ENCODE data around the gene TMEM132D. TPM values are rescaled to one million over a fixed set of nuclear protein-coding genes. Genes with fewer than 3 reads are reported as not detected.
"Not testable (repeated sequence)": the region's sequence is repeated elsewhere in the genome, so short reads cannot be mapped to it uniquely, and the experiment has no call there.

The TMEM132D gene
- total RNA-seq, 1 experiment from 2014 or later: not detected

GRCh38 chr12:129053232-129053631 lies 850.6 kb downstream of the TMEM132D start:
- H3K4me2 ChIP-seq (ENCODE audit: low read depth, low read length, poor library complexity, severe bottlenecking): no peak overlapping the region
- H3K9me3 ChIP-seq (ENCODE audit: low read length): no peaks in the 10 kb centered on the region; the same call in 1 of the 2 replicates
- DNase-seq: no peak
- no peak overlapping the region for H3K4me3 ChIP-seq (ENCODE audit: low read length)
- H3K27ac ChIP-seq (ENCODE audit: low read length): no peak overlapping the region
- no peaks in the 10 kb centered on the region for H4K20me1 ChIP-seq (ENCODE audit: insufficient read depth, low read depth, low read length)
- H3K36me3 ChIP-seq (ENCODE audit: insufficient read depth, low read length): no peaks in the 10 kb centered on the region
- no peaks in the 10 kb centered on the region for H3K79me2 ChIP-seq (ENCODE audit: low read length)
- no peak overlapping the region for H2AFZ ChIP-seq (ENCODE audit: low read length)
- H3K4me1 ChIP-seq (ENCODE audit: low read length): no peaks in the 10 kb centered on the region
- H3K9me2 ChIP-seq (replicated peaks; ENCODE audit: insufficient read depth, low read length): no peaks in the 10 kb centered on the region
- H3K27me3 ChIP-seq (ENCODE audit: low read length): no peaks in the 10 kb centered on the region
- H3K9ac ChIP-seq (ENCODE audit: low read length): no peak overlapping the region

DNA sequence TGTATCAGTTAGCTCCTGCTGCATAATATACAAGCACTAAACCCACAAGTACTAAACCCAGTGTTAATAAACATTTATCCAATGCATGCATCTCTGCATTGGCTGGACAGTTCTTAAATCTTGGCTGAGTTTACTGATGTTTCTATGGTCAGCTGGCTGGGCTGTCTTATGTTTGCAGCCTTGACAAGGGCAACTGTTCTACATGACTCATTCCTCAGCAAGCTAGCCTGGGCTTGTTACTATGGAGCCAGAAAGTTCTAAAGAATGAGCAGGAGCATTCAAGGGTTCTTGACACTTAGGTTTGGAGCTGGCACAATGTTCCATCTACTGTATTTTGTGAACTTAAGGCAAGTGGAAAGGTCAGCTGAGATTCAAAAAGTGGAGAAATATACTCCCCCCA lies 851.5 kb downstream of the TMEM132D start:
- Histone ChIP-seq H3K4me3 (ENCODE audit: low read length) (no peak overlapping the region), H3K27ac (ENCODE audit: low read length) (no peak overlapping the region), H3K9me2 (replicated peaks; ENCODE audit: insufficient read depth, low read length) (no peaks in the 10 kb centered on the region), H3K9me3 (ENCODE audit: low read length) (peaks cover 3% of the 10 kb centered on the region; the same call in 1 of the 2 replicates), H3K27me3 (ENCODE audit: low read length) (no peaks in the 10 kb centered on the region), H2AFZ (ENCODE audit: low read length) (no peak overlapping the region), H4K20me1 (ENCODE audit: insufficient read depth, low read depth, low read length) (no peaks in the 10 kb centered on the region), H3K36me3 (ENCODE audit: insufficient read depth, low read length) (no peaks in the 10 kb centered on the region), H3K4me1 (ENCODE audit: low read length) (no peaks in the 10 kb centered on the region), H3K79me2 (ENCODE audit: low read length) (no peaks in the 10 kb centered on the region), H3K4me2 (ENCODE audit: low read depth, low read length, poor library complexity, severe bottlenecking) (no peak overlapping the region), H3K9ac (ENCODE audit: low read length) (no peak overlapping the region)
- DNase-seq: no peak

- Histone ChIP-seq H3K36me3 (ENCODE audit: insufficient read depth, low read length) (no peaks in the 10 kb centered on the region), H3K4me1 (ENCODE audit: low read length) (no peaks in the 10 kb centered on the region), H3K27ac (ENCODE audit: low read length) (no peak overlapping the region), H4K20me1 (ENCODE audit: insufficient read depth, low read depth, low read length) (no peaks in the 10 kb centered on the region), H3K27me3 (ENCODE audit: low read length) (no peaks in the 10 kb centered on the region), H3K9me3 (ENCODE audit: low read length) (peaks cover 3% of the 10 kb centered on the region; the same call in 1 of the 2 replicates), H3K9me2 (replicated peaks; ENCODE audit: insufficient read depth, low read length) (no peaks in the 10 kb centered on the region), H2AFZ (ENCODE audit: low read length) (no peak overlapping the region), H3K79me2 (ENCODE audit: low read length) (no peaks in the 10 kb centered on the region), H3K9ac (ENCODE audit: low read length) (no peak overlapping the region), H3K4me2 (ENCODE audit: low read depth, low read length, poor library complexity, severe bottlenecking) (no peak overlapping the region), H3K4me3 (ENCODE audit: low read length) (no peak overlapping the region)
- DNase-seq: peak; percentile 61
Observed at GRCh38 chr12:129049917-129050316, 853.9 kb downstream of the TMEM132D start.

DNA sequence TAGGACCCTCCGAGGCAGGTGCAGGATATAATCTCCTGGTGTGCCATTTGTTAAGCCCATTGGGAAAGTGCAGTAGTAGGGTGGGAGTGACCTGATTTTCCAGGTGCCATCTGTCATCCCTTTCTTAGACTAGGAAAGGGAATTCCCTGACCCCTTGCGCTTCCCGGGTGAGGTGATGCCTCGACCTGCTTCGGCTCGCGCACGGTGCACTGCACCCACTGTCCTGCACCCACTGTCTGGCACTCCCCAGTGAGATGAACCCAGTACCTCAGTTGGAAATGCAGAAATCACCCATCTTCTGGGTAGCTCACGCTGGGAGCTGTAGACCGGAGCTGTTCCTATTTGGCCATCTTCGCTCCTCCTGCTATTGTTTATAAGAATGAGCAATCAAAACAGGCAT lies 860.5 kb downstream of the TMEM132D start:
- H3K4me1 ChIP-seq (ENCODE audit: low read length); H3K27ac ChIP-seq (ENCODE audit: low read length); H4K20me1 ChIP-seq (ENCODE audit: insufficient read depth, low read depth, low read length); H3K9ac ChIP-seq (ENCODE audit: low read length); H3K27me3 ChIP-seq (ENCODE audit: low read length); DNase-seq; H3K36me3 ChIP-seq (ENCODE audit: insufficient read depth, low read length); H3K4me2 ChIP-seq (ENCODE audit: low read depth, low read length, poor library complexity, severe bottlenecking); H3K9me2 ChIP-seq (replicated peaks; ENCODE audit: insufficient read depth, low read length); H3K79me2 ChIP-seq (ENCODE audit: low read length); H2AFZ ChIP-seq (ENCODE audit: low read length); H3K9me3 ChIP-seq (ENCODE audit: low read length); H3K4me3 ChIP-seq (ENCODE audit: low read length): not testable (repeated sequence)

DNA sequence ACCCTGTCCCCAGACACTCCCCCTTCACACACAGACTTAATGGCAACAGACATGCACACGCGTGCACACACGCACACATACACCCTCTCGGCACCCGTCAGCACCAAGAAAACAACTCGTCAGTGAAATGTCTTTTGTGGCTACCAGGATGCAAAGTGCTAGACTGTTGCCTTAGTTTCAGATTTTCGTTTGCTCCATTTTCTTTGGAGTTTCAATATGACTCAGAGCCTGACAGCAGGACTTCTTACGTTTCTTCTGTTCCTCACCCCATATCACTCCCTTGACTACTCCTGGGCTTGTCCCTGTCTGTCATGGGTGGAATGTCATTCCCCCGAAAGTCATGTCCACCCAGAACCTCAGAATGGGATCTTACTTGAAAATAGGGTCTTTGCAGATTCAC lies 867.7 kb downstream of the TMEM132D start:
- H3K27me3 ChIP-seq (ENCODE audit: low read length): no peaks in the 10 kb centered on the region
- no peaks in the 10 kb centered on the region for H3K79me2 ChIP-seq (ENCODE audit: low read length)
- no peak overlapping the region for H3K4me2 ChIP-seq (ENCODE audit: low read depth, low read length, poor library complexity, severe bottlenecking)
- H3K27ac ChIP-seq (ENCODE audit: low read length): no peak overlapping the region
- H2AFZ ChIP-seq (ENCODE audit: low read length): no peak overlapping the region
- no peak for DNase-seq
- no peaks in the 10 kb centered on the region for H3K36me3 ChIP-seq (ENCODE audit: insufficient read depth, low read length)
- H4K20me1 ChIP-seq (ENCODE audit: insufficient read depth, low read depth, low read length): no peaks in the 10 kb centered on the region
- H3K4me1 ChIP-seq (ENCODE audit: low read length): no peaks in the 10 kb centered on the region
- no peak overlapping the region for H3K4me3 ChIP-seq (ENCODE audit: low read length)
- no peak overlapping the region for H3K9ac ChIP-seq (ENCODE audit: low read length)
- no peaks in the 10 kb centered on the region for H3K9me2 ChIP-seq (replicated peaks; ENCODE audit: insufficient read depth, low read length)
- H3K9me3 ChIP-seq (ENCODE audit: low read length): no peaks in the 10 kb centered on the region

DNA sequence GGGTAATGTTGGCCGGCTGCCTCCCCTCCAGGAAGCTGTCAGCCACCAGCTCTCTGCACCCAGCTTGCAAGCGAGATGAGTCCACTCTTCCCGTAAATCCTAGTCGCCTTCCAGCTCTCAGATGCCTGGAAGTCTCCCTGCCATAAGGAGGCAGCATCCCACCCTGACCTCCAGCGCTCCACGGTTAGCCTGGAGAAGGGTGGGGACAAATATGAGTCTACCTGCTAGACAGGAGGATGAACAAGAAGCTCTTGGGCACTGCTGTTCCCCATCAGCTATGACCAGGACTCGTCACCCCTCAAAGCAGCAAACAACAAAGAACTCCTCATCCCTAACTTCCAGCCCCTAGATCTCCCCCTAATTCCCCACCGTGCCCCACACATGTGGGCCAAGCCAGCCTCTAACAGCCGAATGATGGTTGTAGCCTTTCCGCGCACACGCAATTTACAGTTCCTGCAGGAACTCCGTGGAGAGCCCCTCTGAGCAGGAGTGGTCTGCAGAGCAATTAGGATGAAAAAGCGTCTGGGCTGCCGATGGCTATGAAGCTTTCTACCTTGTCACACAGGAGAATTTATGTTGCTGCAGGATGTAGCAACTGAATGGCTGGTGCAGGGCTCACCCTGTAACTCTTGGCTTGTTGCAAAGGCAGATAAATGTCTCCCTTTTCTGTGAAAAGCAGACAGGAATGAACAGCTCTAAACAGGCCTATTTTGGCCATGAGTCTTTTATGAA lies 869.1 kb downstream of the TMEM132D start:
- Histone ChIP-seq H3K4me1 (ENCODE audit: low read length) (no peaks in the 10 kb centered on the region), H3K27ac (ENCODE audit: low read length) (no peak overlapping the region), H3K27me3 (ENCODE audit: low read length) (no peaks in the 10 kb centered on the region)

GRCh38 chr12:129028844-129029243 lies 875.0 kb downstream of the TMEM132D start:
- no peaks in the 10 kb centered on the region for H3K36me3 ChIP-seq (ENCODE audit: insufficient read depth, low read length)
- H3K27ac ChIP-seq (ENCODE audit: low read length): no peak overlapping the region
- no peak for DNase-seq
- H3K4me1 ChIP-seq (ENCODE audit: low read length): no peaks in the 10 kb centered on the region
- H4K20me1 ChIP-seq (ENCODE audit: insufficient read depth, low read depth, low read length): no peaks in the 10 kb centered on the region
- no peaks in the 10 kb centered on the region for H3K79me2 ChIP-seq (ENCODE audit: low read length)
- H3K9me2 ChIP-seq (replicated peaks; ENCODE audit: insufficient read depth, low read length): no peaks in the 10 kb centered on the region
- no peak overlapping the region for H2AFZ ChIP-seq (ENCODE audit: low read length)
- no peaks in the 10 kb centered on the region for H3K27me3 ChIP-seq (ENCODE audit: low read length)
- no peak overlapping the region for H3K4me2 ChIP-seq (ENCODE audit: low read depth, low read length, poor library complexity, severe bottlenecking)
- no peaks in the 10 kb centered on the region for H3K9me3 ChIP-seq (ENCODE audit: low read length)
- no peak overlapping the region for H3K4me3 ChIP-seq (ENCODE audit: low read length)
- H3K9ac ChIP-seq (ENCODE audit: low read length): no peak overlapping the region

More for the DNA sequence above, 869.1 kb downstream of the TMEM132D start:
- H2AFZ ChIP-seq (ENCODE audit: low read length): no peak overlapping the region
- H3K4me3 ChIP-seq (ENCODE audit: low read length): no peak overlapping the region
- H3K4me2 ChIP-seq (ENCODE audit: low read depth, low read length, poor library complexity, severe bottlenecking): no peak overlapping the region
- DNase-seq: no peak
- no peaks in the 10 kb centered on the region for H4K20me1 ChIP-seq (ENCODE audit: insufficient read depth, low read depth, low read length)
- no peaks in the 10 kb centered on the region for H3K9me2 ChIP-seq (replicated peaks; ENCODE audit: insufficient read depth, low read length)
- no peaks in the 10 kb centered on the region for H3K79me2 ChIP-seq (ENCODE audit: low read length)
- no peaks in the 10 kb centered on the region for H3K9me3 ChIP-seq (ENCODE audit: low read length)
- no peak overlapping the region for H3K9ac ChIP-seq (ENCODE audit: low read length)
- H3K36me3 ChIP-seq (ENCODE audit: insufficient read depth, low read length): no peaks in the 10 kb centered on the region

DNA sequence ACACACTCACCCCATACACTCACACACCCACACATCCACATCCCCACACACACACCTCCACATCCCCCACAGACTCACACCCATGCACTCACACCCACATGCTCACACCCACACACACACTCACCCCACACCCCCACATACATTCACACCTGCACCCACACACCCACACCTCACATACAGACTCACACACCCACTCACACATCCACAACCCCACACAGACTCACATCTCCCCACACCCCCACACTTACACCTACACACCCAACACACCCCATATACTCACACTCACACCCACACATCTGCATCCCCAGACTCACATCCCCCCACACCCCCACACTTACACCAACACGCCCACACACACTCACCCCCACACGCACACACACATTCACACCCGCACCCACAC lies 878.8 kb downstream of the TMEM132D start:
- H3K27me3 ChIP-seq (ENCODE audit: low read length): no peaks in the 10 kb centered on the region
- H4K20me1 ChIP-seq (ENCODE audit: insufficient read depth, low read depth, low read length): no peaks in the 10 kb centered on the region
- no peaks in the 10 kb centered on the region for H3K9me2 ChIP-seq (replicated peaks; ENCODE audit: insufficient read depth, low read length)
- no peak overlapping the region for H3K4me3 ChIP-seq (ENCODE audit: low read length)
- H3K4me1 ChIP-seq (ENCODE audit: low read length): no peaks in the 10 kb centered on the region
- DNase-seq: no peak
- no peaks in the 10 kb centered on the region for H3K36me3 ChIP-seq (ENCODE audit: insufficient read depth, low read length)
- no peak overlapping the region for H2AFZ ChIP-seq (ENCODE audit: low read length)
- H3K79me2 ChIP-seq (ENCODE audit: low read length): no peaks in the 10 kb centered on the region
- H3K4me2 ChIP-seq (ENCODE audit: low read depth, low read length, poor library complexity, severe bottlenecking): no peak overlapping the region
- no peak overlapping the region for H3K9ac ChIP-seq (ENCODE audit: low read length)
- no peak overlapping the region for H3K27ac ChIP-seq (ENCODE audit: low read length)
- no peaks in the 10 kb centered on the region for H3K9me3 ChIP-seq (ENCODE audit: low read length)

All from Karpas-422 (cell line).